ENCODE measurements around the gene TXNL1. TPM values are rescaled to one million over a fixed set of nuclear protein-coding genes. Genes with fewer than 3 reads are reported as not detected.
"Not testable (repeated sequence)": the region's sequence is repeated elsewhere in the genome, so short reads cannot be mapped to it uniquely, and the experiment has no call there.

Gene TXNL1
- total RNA-seq, 2 experiments from 2014 or later, result 85.3 to 86.6 TPM

DNA sequence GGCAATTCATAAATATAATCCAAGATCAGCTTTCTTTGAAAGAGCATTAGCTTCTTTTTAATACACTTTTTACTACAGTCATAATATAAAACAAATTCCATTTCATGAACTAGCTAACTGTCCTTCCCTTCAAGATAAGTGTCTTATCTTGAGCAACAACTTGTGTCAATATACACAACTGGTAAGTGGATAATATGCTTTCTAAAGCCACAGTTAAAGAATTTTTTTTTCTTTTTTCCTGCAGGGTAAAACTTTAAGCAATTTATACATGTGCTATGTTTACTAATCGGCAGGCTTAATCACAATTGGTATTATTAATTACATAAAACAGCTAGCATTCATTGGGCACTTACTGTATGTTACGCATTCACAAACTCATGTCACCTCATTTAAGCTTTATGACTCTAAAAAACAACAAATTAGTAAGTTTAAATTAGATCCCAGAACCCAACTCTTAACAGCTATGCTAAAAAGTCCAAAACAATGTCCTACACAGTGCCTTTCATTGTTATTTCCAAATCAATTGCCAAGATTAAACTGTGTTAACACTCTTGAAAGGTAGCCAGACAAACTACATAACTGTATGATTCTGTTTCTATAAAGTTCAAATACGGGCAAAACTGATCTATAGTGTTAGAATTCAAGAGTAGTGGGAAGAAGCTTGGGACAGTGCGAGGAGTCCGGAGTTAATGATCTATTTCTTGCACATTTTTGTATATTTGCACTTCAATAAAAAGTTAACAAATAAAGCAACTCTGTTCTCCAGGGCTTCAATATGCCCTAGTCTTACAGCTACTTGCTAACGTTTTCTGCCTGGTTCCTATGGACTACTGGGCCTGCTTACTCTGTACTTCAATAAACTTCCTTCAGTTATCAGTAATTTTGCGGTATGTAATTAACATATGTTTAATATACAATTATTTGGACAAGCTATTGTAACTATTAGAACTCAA lies 6.0 kb downstream of the TXNL1 start:
- H3K27me3 Mint-ChIP-seq, result no peaks in the 10 kb centered on the region
- no peak overlapping the region for H3K27ac Mint-ChIP-seq
- H3K4me3 Mint-ChIP-seq, result no peak overlapping the region
- H3K4me1 Mint-ChIP-seq, result peaks cover 58% of the 10 kb centered on the region
- DNase-seq, result no peak
- H3K36me3 Mint-ChIP-seq, result peaks cover 33% of the 10 kb centered on the region
- no peaks in the 10 kb centered on the region for H3K9me3 Mint-ChIP-seq

DNA sequence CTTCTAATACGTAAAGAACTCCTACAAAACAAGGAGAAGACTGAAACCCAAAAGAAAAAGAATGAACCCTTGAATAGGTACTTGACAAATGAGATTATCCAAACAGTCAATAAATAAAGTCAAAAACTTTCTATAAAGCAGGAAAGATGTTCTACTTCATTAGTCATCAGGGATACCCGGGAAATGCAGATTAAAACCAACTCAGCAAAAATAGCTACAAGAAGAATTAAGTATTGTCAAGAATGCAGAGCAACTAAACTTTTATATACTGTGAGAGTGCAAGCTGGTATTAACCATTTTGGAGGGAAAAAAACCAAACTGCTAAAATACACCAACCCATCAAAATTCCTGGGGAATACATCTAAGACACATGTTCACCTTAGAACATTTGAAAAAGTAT lies 10.4 kb downstream of the TXNL1 start:
- Mint-ChIP-seq H3K27ac (no peak overlapping the region), H3K9me3 (no peaks in the 10 kb centered on the region), H3K4me3 (no peak overlapping the region), H3K27me3 (no peaks in the 10 kb centered on the region), H3K36me3 (peaks cover 22% of the 10 kb centered on the region), H3K4me1 (peaks cover 41% of the 10 kb centered on the region)
- DNase-seq, result no peak

DNA sequence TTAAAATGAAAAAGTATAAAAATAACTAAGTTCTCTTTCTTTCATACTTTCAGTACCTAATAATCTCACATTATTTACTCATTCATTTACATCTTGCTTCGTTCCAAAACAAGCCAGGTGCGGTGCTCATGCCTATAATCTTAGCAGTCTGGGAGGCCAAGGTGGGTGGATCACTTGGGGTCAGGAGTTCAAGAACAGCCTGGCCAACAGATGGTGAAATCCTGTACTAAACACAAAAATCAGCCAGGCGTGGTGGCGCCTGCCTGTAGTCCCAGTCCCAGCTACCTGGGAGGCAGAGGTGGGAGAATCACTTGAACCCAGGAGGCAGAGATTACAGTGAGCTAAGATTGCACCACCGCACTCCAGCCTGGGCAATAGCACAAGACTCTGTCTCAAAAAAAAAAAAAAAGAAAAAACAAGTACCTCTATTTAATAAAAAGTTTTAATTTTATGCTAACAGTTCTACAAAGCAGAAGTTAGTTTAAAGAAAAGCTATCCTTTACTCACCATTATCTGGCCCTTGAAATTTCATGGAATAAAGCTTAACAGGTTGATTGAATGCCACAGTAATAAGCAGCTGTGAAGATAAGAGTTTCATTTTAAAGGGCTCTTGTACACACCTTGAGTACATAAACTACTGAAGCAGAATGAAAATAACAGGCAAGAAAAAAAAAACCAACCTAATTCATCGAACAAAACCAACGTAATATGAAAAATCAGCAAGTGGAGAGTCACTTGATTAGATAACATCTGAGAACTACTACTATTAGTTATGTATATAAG lies 22.5 kb downstream of the TXNL1 start:
- DNase-seq, result no peak
- H3K9me3 Mint-ChIP-seq, result no peaks in the 10 kb centered on the region
- H3K4me1 Mint-ChIP-seq, result no peaks in the 10 kb centered on the region
- H3K27ac Mint-ChIP-seq, result no peak overlapping the region
- no peaks in the 10 kb centered on the region for H3K27me3 Mint-ChIP-seq
- H3K36me3 Mint-ChIP-seq, result peaks cover 32% of the 10 kb centered on the region
- H3K4me3 Mint-ChIP-seq, result no peak overlapping the region

DNA sequence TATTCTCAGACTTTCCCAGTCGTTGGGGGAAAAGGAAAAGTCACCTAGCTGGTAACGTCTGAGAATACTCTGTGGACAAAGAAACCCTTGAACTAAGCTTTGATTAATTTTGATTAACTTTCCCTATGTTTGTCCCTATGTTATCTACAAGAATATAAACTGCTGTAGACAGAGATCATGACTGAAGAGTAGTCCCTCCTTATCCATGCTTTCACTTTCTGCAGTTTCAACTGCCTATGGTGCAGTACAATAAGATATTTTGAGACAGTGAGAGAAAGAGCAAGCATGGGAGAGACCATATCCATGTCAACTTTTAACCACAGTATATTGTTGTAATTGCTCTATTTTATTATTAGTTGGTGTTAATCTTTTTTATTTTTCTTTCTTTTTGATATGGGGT lies 31.8 kb downstream of the TXNL1 start:
- no peak overlapping the region for H3K27ac Mint-ChIP-seq
- no peaks in the 10 kb centered on the region for H3K4me1 Mint-ChIP-seq
- no peaks in the 10 kb centered on the region for H3K27me3 Mint-ChIP-seq
- DNase-seq, result no peak
- H3K36me3 Mint-ChIP-seq, result peaks cover 22% of the 10 kb centered on the region
- no peak overlapping the region for H3K4me3 Mint-ChIP-seq
- no peaks in the 10 kb centered on the region for H3K9me3 Mint-ChIP-seq

DNA sequence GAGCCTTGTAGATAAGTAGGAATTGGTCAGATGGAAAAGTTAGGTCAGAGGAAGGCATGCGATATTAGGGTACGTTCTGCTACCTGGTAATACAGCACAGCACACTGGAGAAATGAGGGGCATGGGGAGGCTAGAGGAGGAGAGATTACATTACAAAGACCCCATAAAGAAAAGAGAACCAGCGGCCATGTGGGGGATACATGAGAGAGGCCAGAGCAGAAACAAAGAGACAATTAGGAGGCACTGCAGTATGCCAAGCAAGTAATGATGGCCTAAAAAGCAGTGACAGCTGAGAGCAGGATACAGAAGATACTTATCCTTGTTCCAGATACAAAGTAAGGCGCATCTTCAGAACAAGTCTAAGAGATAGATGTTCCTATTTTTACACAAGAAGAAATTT lies 40.0 kb downstream of the TXNL1 start:
- Mint-ChIP-seq H3K9me3 (peaks cover 2% of the 10 kb centered on the region), H3K36me3 (no peaks in the 10 kb centered on the region), H3K4me1 (no peaks in the 10 kb centered on the region), H3K4me3 (no peak overlapping the region), H3K27ac (no peak overlapping the region), H3K27me3 (no peaks in the 10 kb centered on the region)
- no peak for DNase-seq

DNA sequence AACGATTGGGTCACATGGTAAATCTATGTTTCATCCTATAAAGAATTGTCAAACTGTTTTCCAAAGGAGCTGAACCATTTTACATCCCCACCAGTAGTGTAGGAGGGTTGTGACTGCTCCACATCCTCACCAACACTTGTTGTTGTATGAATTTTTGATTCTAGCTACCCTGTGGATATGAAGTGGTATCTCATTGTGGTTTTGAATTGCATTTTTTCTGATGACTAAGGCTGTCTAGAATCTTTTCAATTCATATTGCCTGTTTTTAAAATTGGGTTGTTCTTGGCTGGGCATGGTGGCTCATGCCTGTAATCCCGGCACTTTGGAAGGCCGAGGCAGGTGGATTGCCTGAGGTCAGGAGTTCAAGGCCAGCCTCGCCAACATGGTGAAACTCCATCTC lies 44.5 kb downstream of the TXNL1 start:
- H3K36me3 Mint-ChIP-seq, result no peaks in the 10 kb centered on the region
- no peak overlapping the region for H3K27ac Mint-ChIP-seq
- no peaks in the 10 kb centered on the region for H3K4me1 Mint-ChIP-seq
- no peaks in the 10 kb centered on the region for H3K27me3 Mint-ChIP-seq
- peaks cover 2% of the 10 kb centered on the region for H3K9me3 Mint-ChIP-seq
- DNase-seq, result no peak
- no peak overlapping the region for H3K4me3 Mint-ChIP-seq

DNA sequence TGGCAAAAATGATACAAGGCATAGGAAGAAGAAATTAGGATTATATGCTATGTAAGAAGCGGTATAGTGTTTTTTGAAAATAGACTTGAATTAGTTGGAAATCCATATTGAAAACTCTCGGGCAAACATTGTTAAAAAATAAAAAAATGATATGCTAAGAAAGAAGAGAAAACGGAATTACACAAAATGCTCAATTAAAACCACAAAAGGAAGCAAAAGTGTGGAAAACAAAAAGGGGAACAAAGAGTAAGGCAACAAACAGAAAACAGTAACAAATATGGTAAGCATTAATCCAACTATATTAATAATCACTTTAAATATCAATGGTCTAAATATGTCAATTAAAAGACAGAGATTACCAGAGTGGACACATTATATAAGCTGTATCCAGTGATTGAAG lies 58.4 kb downstream of the TXNL1 start:
- H3K36me3 Mint-ChIP-seq, result no peaks in the 10 kb centered on the region
- H3K27ac Mint-ChIP-seq, result no peak overlapping the region
- H3K9me3 Mint-ChIP-seq, result no peaks in the 10 kb centered on the region
- no peaks in the 10 kb centered on the region for H3K27me3 Mint-ChIP-seq
- no peak overlapping the region for H3K4me3 Mint-ChIP-seq
- no peak for DNase-seq
- no peaks in the 10 kb centered on the region for H3K4me1 Mint-ChIP-seq

DNA sequence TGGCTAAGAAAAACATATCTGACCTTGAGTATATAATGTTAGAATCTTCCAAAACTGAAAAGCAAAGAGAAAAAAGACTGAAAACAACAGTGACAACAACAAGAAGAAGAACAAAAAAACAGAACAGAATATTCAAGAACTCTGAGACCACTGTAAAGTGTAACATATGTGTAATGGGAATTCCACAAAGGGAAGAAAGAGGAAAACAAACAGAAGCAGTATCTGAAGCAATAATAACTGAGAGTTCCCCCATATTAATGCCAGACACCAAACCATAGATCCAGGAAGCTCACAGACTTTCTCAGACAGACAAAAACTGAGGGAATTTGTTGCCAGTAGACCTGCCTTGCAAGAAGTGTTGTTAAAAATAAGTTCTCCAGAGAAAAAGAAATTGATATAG lies 58.9 kb downstream of the TXNL1 start:
- Mint-ChIP-seq H3K4me1 (no peaks in the 10 kb centered on the region), H3K27ac (no peak overlapping the region), H3K27me3 (no peaks in the 10 kb centered on the region)

DNA sequence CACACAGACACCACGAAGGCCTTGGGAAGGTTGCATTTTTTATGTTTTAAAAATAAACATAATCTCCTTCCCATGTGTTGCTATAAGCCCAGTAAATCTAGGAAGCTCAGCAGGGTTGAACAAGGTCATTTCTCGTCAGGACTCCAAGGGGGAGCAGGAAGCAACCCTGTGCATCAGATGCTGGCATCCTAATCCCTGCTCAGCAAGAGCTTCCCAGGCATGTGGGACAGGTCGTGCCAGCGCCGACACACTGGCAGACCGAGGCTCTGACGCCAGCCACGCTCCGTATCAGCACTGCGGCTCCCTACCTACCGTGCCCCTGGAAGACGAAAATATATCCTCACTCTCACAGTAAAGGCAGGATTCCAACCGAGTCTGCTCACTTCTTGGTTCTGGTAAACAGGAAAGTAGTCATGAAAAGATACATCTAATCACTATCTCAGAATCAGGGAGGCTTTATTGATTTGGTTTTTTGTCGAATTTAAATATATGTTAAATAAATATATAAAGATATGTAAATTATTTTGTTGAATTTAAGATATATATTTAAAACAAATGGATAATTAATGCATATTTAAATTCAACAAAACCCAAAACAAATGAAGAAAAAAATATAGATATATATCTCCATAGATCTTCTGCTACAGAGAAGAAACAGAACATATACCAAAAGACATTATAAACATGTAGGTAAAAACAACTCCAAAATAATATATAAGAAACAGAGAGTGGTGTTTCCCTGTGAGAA lies 61.4 kb downstream of the TXNL1 start:
- Mint-ChIP-seq H3K9me3 (no peaks in the 10 kb centered on the region), H3K4me1 (no peaks in the 10 kb centered on the region), H3K36me3 (no peaks in the 10 kb centered on the region), H3K27ac (no peak overlapping the region), H3K4me3 (no peak overlapping the region), H3K27me3 (no peaks in the 10 kb centered on the region)
- no peak for DNase-seq

More for the DNA sequence above, 58.9 kb downstream of the TXNL1 start:
- no peaks in the 10 kb centered on the region for H3K9me3 Mint-ChIP-seq
- DNase-seq, result no peak
- no peaks in the 10 kb centered on the region for H3K36me3 Mint-ChIP-seq
- H3K4me3 Mint-ChIP-seq, result no peak overlapping the region

DNA sequence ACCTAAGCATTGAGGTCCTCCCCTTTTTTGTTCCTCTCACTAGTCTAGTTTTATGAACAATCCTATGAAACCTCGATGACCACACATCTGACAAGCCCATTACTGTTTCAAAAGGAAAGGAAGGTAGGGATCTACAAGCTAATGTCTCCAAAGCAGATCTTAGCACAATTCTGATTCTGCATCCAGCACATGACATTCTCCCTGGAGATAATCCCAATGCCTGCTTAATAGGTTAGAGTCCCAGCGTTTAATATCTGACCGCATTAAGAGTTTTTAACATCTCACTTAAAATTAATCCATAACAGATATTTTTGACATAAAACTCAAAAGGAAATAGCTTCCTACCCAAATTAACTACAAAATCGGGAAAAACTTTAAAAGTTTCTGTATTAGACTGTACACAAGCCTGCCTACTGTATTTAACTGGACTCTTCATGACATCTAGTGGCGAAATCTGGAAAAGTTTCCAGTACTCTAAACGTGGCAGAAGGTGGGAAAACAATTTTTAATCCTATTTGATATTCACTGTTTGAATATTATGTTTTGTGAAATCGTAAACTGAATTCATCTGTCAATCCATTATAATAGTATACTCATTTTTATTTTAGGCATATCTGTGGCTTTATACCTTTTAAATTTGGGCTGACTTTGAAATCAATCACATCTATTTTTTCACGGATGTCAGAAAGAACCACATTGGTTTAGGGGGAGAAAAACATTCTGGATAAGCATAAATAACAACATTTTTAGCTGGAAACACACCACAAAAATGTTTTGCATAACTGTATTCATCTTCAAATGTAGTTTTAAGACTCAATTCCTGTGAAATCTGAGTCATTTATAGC lies 62.4 kb downstream of the TXNL1 start:
- no peak for DNase-seq
- Mint-ChIP-seq H3K27ac (no peak overlapping the region), H3K4me1 (no peaks in the 10 kb centered on the region), H3K4me3 (no peak overlapping the region), H3K9me3 (no peaks in the 10 kb centered on the region), H3K27me3 (no peaks in the 10 kb centered on the region), H3K36me3 (no peaks in the 10 kb centered on the region)

DNA sequence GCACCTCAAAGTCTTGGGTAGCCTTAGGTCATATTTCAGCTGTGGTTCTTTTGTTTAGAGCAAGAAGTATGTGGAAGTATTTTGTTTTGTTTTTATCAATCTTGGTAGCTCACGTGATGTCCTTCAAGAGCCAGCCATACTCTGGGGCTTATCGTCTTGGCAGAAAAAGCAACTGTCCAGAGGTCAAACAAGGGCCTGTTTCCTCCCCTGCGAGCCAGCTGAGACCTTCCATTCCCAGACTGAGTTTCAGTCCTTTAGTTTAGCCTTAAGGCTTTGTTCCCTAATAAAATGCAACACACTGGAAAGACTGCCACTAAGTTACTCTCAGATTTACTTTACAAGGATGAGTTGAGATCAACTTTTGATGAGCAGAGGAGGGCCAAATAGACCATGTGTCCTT lies 63.5 kb downstream of the TXNL1 start:
- Mint-ChIP-seq H3K4me1 (no peaks in the 10 kb centered on the region), H3K4me3 (no peak overlapping the region), H3K36me3 (no peaks in the 10 kb centered on the region), H3K27ac (no peak overlapping the region), H3K9me3 (no peaks in the 10 kb centered on the region), H3K27me3 (peaks cover 4% of the 10 kb centered on the region)
- no peak for DNase-seq

DNA sequence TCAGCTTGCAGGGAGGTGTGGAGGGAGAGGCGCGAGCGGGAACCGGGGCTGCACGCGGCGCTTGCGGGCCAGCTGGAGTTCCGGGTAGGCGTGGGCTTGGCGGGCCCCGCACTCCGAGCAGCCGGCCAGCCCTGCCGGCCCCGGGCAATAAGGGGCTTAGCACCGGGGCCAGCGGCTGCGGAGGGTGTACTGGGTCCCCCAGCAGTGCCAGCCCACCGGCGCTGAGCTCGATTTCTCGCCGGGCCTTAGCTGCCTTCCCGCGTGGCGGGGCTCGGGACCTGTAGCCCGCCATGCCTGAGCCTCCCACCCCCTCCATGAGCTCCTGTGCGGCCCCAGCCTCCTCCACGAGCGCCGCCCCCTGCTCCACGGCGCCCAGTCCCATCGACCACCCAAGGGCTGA lies 66.1 kb downstream of the TXNL1 start:
- DNase-seq, H3K9me3 Mint-ChIP-seq, H3K4me1 Mint-ChIP-seq, H3K27ac Mint-ChIP-seq, H3K27me3 Mint-ChIP-seq, H3K36me3 Mint-ChIP-seq, H3K4me3 Mint-ChIP-seq: not testable (repeated sequence)

DNA sequence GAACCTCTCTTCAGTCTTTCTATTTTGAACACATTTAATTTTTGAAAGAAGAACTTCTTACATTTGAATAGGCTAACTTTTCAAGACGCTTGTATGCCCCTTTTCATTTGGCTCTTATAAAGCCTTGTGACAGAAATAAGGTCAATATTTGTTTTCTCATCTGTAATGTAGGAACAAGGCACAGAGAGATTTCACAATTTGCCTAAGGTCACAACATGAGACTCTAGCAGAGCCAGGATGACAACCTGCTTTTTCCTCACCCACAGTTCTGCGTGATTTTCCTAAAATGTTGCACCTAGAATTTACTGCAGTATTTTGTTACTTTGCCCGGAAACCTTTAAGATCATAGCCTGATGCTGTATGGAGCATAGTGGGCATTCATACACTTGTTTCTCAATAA lies 67.4 kb downstream of the TXNL1 start:
- Mint-ChIP-seq H3K27ac (no peak overlapping the region), H3K9me3 (no peaks in the 10 kb centered on the region), H3K36me3 (no peaks in the 10 kb centered on the region), H3K27me3 (peaks cover 4% of the 10 kb centered on the region), H3K4me3 (no peak overlapping the region), H3K4me1 (no peaks in the 10 kb centered on the region)
- DNase-seq, result no peak

DNA sequence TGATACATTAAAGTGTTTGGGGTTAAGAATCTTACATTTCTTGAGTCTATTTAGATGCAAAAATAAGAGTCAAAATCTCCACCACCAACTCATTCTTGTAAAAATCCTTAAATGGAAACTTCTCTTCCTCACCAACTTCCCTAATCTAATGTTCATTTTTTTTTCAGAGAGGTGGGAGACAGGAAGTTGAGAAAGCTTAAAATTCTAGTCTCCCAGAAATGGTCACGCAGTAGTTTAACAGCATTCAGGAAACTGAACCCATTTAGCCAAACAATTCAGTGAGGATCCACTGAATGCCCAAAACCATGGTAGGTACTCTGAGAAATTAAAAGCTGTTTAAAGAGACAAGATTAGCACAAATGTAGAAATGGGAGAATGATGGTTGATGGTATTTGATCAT lies 69.0 kb downstream of the TXNL1 start:
- DNase-seq, result no peak
- H3K27me3 Mint-ChIP-seq, result peaks cover 4% of the 10 kb centered on the region
- H3K4me1 Mint-ChIP-seq, result no peaks in the 10 kb centered on the region
- H3K27ac Mint-ChIP-seq, result no peak overlapping the region
- no peaks in the 10 kb centered on the region for H3K9me3 Mint-ChIP-seq
- H3K36me3 Mint-ChIP-seq, result no peaks in the 10 kb centered on the region
- no peak overlapping the region for H3K4me3 Mint-ChIP-seq

All from activated naive CD8-positive, alpha-beta T cell treated with anti-CD3 and anti-CD28 coated beads for 36 hours (primary cell).